GM19240 (cell line): Measurements from ENCODE around the gene PARK7.
"Not testable (repeated sequence)": the region's sequence is repeated elsewhere in the genome, so short reads cannot be mapped to it uniquely, and the experiment has no call there.

Experiments
- DNase-seq: peaks from one replicate; pipeline ENCODE4 v3.0.0; 2011; ENCODE audit warnings: low spot score; ENCODE audit not compliant: insufficient read length

The PARK7 gene

GRCh38 chr1:7961216-7962013 is at the start of gene PARK7:
PARK7 (plus strand) TSS chr1:7961711; CDS start chr1:7962786, 1,075 bp downstream.
- DNase-seq: peak; percentile 89

GRCh38 chr1:7912145-7912544 is 49.4 kb upstream of the PARK7 start:
- no peak for DNase-seq

GRCh38 chr1:7912743-7913557 is 48.6 kb upstream of the PARK7 start:
- no peak for DNase-seq

GRCh38 chr1:7915826-7916500 is 45.5 kb upstream of the PARK7 start:
- no peak for DNase-seq

GRCh38 chr1:7916501-7916830 is 45.0 kb upstream of the PARK7 start:
- DNase-seq: no peak

GRCh38 chr1:7917971-7918370 is 43.5 kb upstream of the PARK7 start:
- not testable (repeated sequence) for DNase-seq

GRCh38 chr1:7919880-7920279 is 41.6 kb upstream of the PARK7 start:
- no peak for DNase-seq

GRCh38 chr1:7921796-7922195 is 39.7 kb upstream of the PARK7 start:
- no peak for DNase-seq

- no peak for DNase-seq
Observed at GRCh38 chr1:7922301-7922700, 39.2 kb upstream of the PARK7 start.

- DNase-seq: not testable (repeated sequence)
Observed at GRCh38 chr1:7927061-7927460, 34.5 kb upstream of the PARK7 start.

- DNase-seq: no peak
Observed at GRCh38 chr1:7928247-7928646, 33.3 kb upstream of the PARK7 start.

- no peak for DNase-seq
Observed at GRCh38 chr1:7929637-7930036, 31.9 kb upstream of the PARK7 start.

GRCh38 chr1:7930645-7931445 is 30.7 kb upstream of the PARK7 start:
- DNase-seq: no peak

- DNase-seq: no peak
Observed at GRCh38 chr1:7931446-7931812, 30.1 kb upstream of the PARK7 start.

- no peak for DNase-seq
Observed at GRCh38 chr1:7932524-7933138, 28.9 kb upstream of the PARK7 start.

GRCh38 chr1:7938070-7938469 is 23.4 kb upstream of the PARK7 start:
- no peak for DNase-seq

- no peak for DNase-seq
Observed at GRCh38 chr1:7940034-7940433, 21.5 kb upstream of the PARK7 start.

GRCh38 chr1:7940745-7941436 is 20.6 kb upstream of the PARK7 start, which contains the start of gene TNFRSF9:
TNFRSF9 (minus strand) TSS chr1:7940839; CDS start chr1:7939994, 845 bp downstream.
- no peak for DNase-seq

GRCh38 chr1:7941437-7941793 is 20.1 kb upstream of the PARK7 start:
- no peak for DNase-seq

GRCh38 chr1:7942214-7942921 is 19.1 kb upstream of the PARK7 start:
- DNase-seq: no peak
